ENCODE data around the gene ARHGAP5. TPM values are rescaled to one million over a fixed set of nuclear protein-coding genes. Genes with fewer than 3 reads are reported as not detected.

The ARHGAP5 gene
- total and polyA plus RNA-seq, 2 experiments from 2014 or later: 22.1 to 72.6 TPM

DNA sequence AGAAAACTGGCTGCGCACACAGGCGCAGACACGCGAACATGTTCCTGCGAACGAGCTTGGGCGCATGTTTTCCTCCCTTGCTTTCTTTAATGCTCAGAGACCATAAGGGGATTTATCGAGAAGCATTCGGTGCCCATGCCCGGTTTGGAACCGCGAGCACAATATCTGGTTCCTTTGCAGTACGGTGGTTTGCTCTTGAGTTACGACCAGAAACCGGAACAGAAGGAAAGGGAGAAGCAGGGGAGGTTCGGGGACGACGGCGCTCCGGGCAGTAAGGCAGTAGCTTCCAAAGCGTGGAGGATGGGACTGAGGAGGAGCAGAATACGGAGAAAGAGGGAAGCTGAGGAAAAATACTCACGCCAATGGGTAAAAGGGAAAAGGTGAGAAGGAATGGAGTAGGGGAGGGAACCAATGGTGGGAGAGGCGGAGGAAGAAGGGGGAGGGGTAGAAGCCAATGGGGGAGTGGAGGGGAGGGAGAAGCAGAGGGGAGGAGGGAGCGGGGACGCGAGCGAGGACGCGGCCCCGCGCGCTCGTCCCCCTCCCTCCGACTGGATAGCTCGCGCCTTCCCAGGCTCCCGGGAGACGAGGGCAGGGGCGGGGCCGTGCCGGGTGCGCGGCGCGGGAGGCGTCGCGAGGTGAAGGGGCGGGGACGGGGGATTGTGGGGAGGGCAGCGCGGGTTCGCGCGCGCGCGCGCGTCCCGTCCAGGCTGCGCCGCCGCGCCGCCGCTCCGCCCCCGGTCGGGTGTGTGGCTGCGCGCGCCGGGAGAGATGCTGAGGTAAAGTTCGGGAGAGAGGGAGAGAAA is 625 bp upstream of the ARHGAP5 start (continued):
- TF ChIP-seq, protein P1, sequence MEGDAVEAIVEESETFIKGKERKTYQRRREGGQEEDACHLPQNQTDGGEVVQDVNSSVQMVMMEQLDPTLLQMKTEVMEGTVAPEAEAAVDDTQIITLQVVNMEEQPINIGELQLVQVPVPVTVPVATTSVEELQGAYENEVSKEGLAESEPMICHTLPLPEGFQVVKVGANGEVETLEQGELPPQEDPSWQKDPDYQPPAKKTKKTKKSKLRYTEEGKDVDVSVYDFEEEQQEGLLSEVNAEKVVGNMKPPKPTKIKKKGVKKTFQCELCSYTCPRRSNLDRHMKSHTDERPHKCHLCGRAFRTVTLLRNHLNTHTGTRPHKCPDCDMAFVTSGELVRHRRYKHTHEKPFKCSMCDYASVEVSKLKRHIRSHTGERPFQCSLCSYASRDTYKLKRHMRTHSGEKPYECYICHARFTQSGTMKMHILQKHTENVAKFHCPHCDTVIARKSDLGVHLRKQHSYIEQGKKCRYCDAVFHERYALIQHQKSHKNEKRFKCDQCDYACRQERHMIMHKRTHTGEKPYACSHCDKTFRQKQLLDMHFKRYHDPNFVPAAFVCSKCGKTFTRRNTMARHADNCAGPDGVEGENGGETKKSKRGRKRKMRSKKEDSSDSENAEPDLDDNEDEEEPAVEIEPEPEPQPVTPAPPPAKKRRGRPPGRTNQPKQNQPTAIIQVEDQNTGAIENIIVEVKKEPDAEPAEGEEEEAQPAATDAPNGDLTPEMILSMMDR (conservative IDR thresholded peaks at IDR 0.05; ENCODE audit: low read depth in 2 of 2): no peak
- TF ChIP-seq JUNB (IDR thresholded peaks at IDR 0.05; ENCODE audit: unreplicated experiment) (no peak), EZH2 (IDR thresholded peaks at IDR 0.05; ENCODE audit: low read depth, unreplicated experiment) (no peak), STAT1 (IDR thresholded peaks at IDR 0.05; ENCODE audit: unreplicated experiment) (no peak), CREB1 (CRISPR knock-in tag; IDR thresholded peaks at IDR 0.05; ENCODE audit: low read depth) (peak; percentile 46; the same call in 1 of the 2 replicates), POLR2AphosphoS5 (IDR thresholded peaks at IDR 0.05; ENCODE audit: low read depth) (peak; percentile 65), EZH2phosphoT487 (IDR thresholded peaks at IDR 0.05; ENCODE audit: unreplicated experiment) (no peak), ZNF331 (CRISPR knock-in tag; IDR thresholded peaks at IDR 0.05; ENCODE audit: low read depth) (no peak)
- TF ChIP-seq, protein P2, sequence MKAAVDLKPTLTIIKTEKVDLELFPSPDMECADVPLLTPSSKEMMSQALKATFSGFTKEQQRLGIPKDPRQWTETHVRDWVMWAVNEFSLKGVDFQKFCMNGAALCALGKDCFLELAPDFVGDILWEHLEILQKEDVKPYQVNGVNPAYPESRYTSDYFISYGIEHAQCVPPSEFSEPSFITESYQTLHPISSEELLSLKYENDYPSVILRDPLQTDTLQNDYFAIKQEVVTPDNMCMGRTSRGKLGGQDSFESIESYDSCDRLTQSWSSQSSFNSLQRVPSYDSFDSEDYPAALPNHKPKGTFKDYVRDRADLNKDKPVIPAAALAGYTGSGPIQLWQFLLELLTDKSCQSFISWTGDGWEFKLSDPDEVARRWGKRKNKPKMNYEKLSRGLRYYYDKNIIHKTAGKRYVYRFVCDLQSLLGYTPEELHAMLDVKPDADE (IDR thresholded peaks at IDR 0.05): no peak
- TF ChIP-seq, protein P3, sequence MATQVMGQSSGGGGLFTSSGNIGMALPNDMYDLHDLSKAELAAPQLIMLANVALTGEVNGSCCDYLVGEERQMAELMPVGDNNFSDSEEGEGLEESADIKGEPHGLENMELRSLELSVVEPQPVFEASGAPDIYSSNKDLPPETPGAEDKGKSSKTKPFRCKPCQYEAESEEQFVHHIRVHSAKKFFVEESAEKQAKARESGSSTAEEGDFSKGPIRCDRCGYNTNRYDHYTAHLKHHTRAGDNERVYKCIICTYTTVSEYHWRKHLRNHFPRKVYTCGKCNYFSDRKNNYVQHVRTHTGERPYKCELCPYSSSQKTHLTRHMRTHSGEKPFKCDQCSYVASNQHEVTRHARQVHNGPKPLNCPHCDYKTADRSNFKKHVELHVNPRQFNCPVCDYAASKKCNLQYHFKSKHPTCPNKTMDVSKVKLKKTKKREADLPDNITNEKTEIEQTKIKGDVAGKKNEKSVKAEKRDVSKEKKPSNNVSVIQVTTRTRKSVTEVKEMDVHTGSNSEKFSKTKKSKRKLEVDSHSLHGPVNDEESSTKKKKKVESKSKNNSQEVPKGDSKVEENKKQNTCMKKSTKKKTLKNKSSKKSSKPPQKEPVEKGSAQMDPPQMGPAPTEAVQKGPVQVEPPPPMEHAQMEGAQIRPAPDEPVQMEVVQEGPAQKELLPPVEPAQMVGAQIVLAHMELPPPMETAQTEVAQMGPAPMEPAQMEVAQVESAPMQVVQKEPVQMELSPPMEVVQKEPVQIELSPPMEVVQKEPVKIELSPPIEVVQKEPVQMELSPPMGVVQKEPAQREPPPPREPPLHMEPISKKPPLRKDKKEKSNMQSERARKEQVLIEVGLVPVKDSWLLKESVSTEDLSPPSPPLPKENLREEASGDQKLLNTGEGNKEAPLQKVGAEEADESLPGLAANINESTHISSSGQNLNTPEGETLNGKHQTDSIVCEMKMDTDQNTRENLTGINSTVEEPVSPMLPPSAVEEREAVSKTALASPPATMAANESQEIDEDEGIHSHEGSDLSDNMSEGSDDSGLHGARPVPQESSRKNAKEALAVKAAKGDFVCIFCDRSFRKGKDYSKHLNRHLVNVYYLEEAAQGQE (IDR thresholded peaks at IDR 0.05; ENCODE audit: unreplicated experiment): no peak
